Type B pancreatic cell (in vitro differentiated cells): ENCODE data around the gene RNF217. TPM values are rescaled to one million over a fixed set of nuclear protein-coding genes. Genes with fewer than 3 reads are reported as not detected.

Experiments
- DNase-seq: peaks from one replicate; pipeline ENCODE4 v3.0.0; 2021; ENCODE audit warnings: mixed read lengths; ENCODE audit not compliant: unreplicated experiment; ENCODE audit errors: extremely low spot score
- H3K27ac Mint-ChIP-seq: 2 replicates; pipeline ENCODE4 v1.8.0; 2021; ENCODE audit warnings: mild to moderate bottlenecking, mixed read lengths
- H3K27me3 Mint-ChIP-seq: 2 replicates; pipeline ENCODE4 v1.8.0; 2021; ENCODE audit warnings: mixed read lengths
- H3K36me3 Mint-ChIP-seq: 2 replicates; pipeline ENCODE4 v1.8.0; 2021; ENCODE audit warnings: mixed read lengths
- H3K4me1 Mint-ChIP-seq: one replicate; pipeline ENCODE4 v1.8.0; 2021; ENCODE audit warnings: mixed read lengths; ENCODE audit not compliant: unreplicated experiment
- H3K4me3 Mint-ChIP-seq: 2 replicates; pipeline ENCODE4 v1.8.0; 2021; ENCODE audit warnings: mild to moderate bottlenecking, mixed read lengths
- H3K9me3 Mint-ChIP-seq: 2 replicates; pipeline ENCODE4 v1.8.0; 2021; ENCODE audit warnings: mixed read lengths
- total RNA-seq: library from RNA; stranded (reverse); gene quantifications from 2 replicates; pipeline ENCODE4 v1.2.1, GENCODE V29; 2021; ENCODE audit warnings: low replicate concordance
- TF ChIP-seq, protein P1 (sequence below): fragments of 200-600 bp; sonication (generic); conservative IDR thresholded peaks from 2 replicates; pipeline ENCODE4 v1.5.0; 2021; ENCODE audit warnings: antibody characterized with exemption, mild to moderate bottlenecking

Gene RNF217
- total RNA-seq, 1 donor from 2014 or later: 22.1 TPM

- Mint-ChIP-seq H3K4me3 (no peak overlapping the region), H3K4me1 (peaks cover 4% of the 10 kb centered on the region), H3K36me3 (peaks cover 22% of the 10 kb centered on the region), H3K9me3 (no peaks in the 10 kb centered on the region), H3K27me3 (no peaks in the 10 kb centered on the region), H3K27ac (no peak overlapping the region)
- no peak for DNase-seq
- TF ChIP-seq, protein P1, sequence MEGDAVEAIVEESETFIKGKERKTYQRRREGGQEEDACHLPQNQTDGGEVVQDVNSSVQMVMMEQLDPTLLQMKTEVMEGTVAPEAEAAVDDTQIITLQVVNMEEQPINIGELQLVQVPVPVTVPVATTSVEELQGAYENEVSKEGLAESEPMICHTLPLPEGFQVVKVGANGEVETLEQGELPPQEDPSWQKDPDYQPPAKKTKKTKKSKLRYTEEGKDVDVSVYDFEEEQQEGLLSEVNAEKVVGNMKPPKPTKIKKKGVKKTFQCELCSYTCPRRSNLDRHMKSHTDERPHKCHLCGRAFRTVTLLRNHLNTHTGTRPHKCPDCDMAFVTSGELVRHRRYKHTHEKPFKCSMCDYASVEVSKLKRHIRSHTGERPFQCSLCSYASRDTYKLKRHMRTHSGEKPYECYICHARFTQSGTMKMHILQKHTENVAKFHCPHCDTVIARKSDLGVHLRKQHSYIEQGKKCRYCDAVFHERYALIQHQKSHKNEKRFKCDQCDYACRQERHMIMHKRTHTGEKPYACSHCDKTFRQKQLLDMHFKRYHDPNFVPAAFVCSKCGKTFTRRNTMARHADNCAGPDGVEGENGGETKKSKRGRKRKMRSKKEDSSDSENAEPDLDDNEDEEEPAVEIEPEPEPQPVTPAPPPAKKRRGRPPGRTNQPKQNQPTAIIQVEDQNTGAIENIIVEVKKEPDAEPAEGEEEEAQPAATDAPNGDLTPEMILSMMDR: no peak
Observed at GRCh38 chr6:125083684-125083990, 121.4 kb downstream of the RNF217 start.

DNA sequence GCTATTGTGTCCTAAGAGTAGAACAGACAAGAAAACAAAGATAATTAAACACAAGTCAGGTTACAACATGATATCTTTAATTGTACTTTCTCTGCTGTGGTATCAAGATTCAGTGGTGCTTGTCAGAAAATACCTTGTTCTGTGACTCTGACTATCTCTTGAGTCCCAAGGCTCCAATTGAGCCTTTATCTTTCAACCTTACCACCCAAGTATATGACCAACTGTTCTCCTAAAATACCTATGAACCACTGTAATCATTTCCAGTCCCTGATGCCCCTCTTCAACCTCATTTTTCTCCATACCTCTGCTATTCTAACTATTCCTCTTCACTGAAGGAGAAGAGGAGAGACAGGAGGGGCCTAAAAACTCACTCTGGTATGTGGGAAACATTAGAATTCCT, 124.5 kb downstream of the RNF217 start:
- TF ChIP-seq, protein P1: no peak
- DNase-seq: no peak
- H3K4me3 Mint-ChIP-seq: no peak overlapping the region
- H3K9me3 Mint-ChIP-seq: no peaks in the 10 kb centered on the region
- H3K4me1 Mint-ChIP-seq: peaks cover 4% of the 10 kb centered on the region
- no peaks in the 10 kb centered on the region for H3K27me3 Mint-ChIP-seq
- H3K36me3 Mint-ChIP-seq: peaks cover 8% of the 10 kb centered on the region
- no peak overlapping the region for H3K27ac Mint-ChIP-seq

DNA sequence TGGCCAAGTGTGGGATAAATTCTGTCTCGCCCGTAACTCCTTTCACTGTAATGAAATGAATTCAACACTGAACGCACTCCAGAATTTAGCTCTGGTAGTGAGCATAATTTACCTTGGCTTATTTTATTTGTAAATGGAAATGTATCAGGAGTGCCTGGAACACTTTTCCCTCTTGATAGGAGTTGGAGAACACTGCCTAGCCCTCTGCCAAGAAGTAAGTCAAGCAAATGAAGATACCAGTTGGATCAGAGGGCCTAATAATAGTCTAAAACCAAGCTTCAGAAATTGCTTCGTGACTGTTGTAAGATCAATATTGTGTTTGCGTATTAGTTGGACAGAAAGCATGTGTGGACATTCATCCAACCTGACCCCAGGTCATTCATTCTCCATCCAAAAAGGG, 126.7 kb downstream of the RNF217 start:
- TF ChIP-seq, protein P1: no peak
- H3K27ac Mint-ChIP-seq: no peak overlapping the region
- H3K36me3 Mint-ChIP-seq: no peaks in the 10 kb centered on the region
- no peaks in the 10 kb centered on the region for H3K27me3 Mint-ChIP-seq
- peaks cover 4% of the 10 kb centered on the region for H3K4me1 Mint-ChIP-seq
- H3K4me3 Mint-ChIP-seq: no peak overlapping the region
- DNase-seq: no peak
- no peaks in the 10 kb centered on the region for H3K9me3 Mint-ChIP-seq

- no peaks in the 10 kb centered on the region for H3K27me3 Mint-ChIP-seq
- H3K4me3 Mint-ChIP-seq: no peak overlapping the region
- H3K9me3 Mint-ChIP-seq: no peaks in the 10 kb centered on the region
- H3K36me3 Mint-ChIP-seq: no peaks in the 10 kb centered on the region
- TF ChIP-seq, protein P1: no peak
- H3K27ac Mint-ChIP-seq: no peak overlapping the region
- DNase-seq: no peak
- no peaks in the 10 kb centered on the region for H3K4me1 Mint-ChIP-seq
Observed at GRCh38 chr6:125094563-125094962, 132.3 kb downstream of the RNF217 start.

GRCh38 chr6:125095580-125096301, 133.5 kb downstream of the RNF217 start:
- H3K9me3 Mint-ChIP-seq: no peaks in the 10 kb centered on the region
- H3K27me3 Mint-ChIP-seq: peaks cover 4% of the 10 kb centered on the region
- no peak overlapping the region for H3K4me3 Mint-ChIP-seq
- DNase-seq: no peak
- H3K27ac Mint-ChIP-seq: no peak overlapping the region
- H3K4me1 Mint-ChIP-seq: peaks cover 4% of the 10 kb centered on the region
- TF ChIP-seq, protein P1: no peak
- no peaks in the 10 kb centered on the region for H3K36me3 Mint-ChIP-seq
